ENCODE measurements around the gene NOVA1.

Gene NOVA1

DNA sequence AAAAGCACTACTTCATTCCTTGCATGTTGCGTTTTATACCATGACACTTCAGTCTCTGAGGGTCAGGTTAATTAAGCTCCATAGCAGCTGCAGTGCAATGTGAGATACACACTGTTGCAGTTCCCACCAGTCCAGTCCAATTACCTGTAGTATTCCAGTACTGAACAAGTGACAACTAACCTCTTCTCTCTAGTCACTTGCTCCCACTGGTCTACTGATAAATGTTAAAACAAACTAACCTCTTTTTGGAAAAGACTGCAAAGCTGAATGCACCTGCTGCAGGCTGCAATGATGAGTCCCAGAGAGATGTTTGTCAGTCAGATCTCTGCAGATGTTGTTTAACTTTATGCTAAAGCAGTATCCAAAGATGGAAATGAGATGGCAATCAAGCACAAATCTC is 7.9 kb downstream of the NOVA1 start:
- no peak for DNase-seq

DNA sequence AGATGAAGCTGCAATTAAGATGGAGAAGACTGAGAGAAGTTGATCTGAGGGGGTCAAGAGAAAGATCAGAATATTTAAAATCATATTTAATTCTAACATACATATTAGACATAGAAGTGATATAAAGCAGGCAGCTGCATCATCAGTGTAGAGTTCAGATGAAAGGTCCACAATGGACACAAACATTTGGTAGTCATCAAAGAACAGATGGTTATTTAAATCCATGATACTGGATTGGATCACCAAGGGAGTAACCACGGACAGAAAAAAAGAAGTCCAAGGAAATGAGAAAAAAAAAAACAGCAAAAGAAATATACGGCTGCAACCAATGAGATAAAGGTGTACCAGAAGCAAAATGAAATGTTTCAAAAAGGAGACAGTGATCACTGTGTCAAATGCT is 20.1 kb downstream of the NOVA1 start:
- no peak for DNase-seq

DNA sequence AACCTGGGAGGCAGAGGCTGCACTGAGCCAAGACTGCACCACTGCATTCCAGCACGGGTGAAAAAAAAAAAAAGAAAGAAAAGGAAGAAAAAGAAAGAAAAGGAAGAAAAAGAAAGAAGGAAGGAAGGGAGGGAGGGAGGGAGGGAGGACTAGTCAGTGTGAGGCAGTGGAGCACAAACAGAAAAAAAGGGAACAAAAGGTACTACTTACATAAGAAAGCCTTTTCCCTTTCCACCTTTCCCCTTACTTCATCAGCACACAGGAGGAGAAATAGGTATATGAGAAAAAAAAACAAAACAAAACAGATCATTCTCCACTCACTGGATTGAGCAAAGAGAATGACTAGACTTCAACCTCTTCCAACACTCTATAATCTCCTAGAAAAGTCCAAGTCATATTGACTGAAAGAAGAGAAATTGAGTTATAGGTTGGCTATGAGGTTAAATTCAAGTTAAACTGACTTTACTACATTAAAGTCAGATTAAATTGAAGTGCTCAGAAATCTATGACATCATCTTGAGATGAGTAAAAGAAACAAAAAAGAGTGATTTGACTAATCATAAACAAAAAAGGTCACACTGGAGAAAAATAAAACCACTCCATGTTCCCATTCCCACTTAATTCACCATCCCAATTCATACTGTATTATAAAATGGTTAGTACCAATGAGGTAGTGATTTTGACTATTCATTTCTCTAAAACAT is 43.6 kb downstream of the NOVA1 start:
- no peak for DNase-seq

DNA sequence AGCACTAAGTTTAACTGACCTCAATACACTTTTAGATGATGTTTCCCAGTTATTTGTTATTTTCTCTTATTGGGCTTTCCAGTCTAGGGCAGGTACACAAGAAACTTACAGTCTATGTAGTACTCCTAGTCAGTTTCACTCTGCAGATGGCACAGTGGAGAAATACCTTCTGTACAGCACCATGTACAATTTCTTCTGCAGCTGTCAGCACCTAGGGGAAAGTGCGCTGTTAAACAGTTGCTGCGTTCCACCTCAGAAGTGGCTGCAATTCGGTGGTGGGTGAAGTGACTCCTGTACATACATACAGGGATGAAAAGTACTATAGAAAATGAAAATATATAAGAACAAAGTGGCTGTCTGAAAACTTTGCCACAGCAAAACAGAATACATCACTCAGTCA is 48.3 kb downstream of the NOVA1 start:
- DNase-seq: no peak

DNA sequence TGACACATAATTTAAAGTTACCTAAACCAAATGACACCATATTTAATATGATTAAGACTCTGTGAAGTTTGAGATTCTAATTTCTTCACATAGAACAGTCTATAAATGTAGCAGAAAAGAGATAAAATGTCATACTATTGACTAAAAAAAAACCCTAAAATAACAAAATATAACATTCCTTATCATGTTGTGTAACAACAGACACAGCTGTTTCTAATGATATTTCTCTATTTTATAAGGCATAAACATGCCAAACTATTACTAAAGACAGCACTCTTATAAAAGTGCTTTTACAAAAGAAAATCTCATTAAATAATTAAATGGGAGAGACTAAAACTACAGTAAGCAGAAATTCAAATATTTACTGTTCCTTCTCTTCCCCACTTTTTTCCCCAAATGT is 49.4 kb downstream of the NOVA1 start:
- no peak for DNase-seq

DNA sequence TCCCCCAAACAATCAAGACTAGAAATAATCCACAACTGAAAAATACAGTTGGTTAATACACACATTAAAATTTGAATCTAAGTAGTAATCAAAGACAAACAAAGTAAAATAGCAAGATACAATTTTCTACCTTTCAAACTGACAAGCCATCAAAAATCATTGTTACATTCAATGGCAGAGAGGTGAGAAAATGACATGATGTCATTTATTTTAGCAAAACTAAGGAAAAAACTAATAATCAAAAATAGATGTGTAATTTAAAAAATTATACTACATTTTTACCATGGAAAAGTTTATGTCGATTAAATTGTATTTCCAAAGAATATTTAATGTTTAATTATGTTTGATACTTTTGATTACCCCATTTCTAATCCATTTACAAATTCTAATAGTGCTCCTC is 59.7 kb downstream of the NOVA1 start:
- no peak for DNase-seq

DNA sequence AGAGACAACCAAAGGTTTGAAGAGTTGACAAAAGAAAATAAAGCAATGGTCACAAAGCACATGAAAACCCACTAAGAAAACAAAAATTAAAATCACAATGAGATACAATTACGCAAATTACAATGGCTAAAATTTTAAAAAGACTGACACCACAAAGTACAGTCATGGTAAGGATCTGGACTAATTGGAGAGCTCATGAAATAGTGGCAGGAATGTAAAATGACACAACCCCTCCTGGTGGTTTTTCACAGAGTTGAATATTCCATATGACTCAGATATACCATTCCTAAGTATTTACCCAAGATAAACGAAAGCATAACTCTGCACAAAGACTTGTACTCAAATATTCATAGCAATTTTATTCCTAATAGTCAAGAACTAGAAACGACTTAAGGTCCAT is 65.9 kb downstream of the NOVA1 start:
- DNase-seq: no peak

DNA sequence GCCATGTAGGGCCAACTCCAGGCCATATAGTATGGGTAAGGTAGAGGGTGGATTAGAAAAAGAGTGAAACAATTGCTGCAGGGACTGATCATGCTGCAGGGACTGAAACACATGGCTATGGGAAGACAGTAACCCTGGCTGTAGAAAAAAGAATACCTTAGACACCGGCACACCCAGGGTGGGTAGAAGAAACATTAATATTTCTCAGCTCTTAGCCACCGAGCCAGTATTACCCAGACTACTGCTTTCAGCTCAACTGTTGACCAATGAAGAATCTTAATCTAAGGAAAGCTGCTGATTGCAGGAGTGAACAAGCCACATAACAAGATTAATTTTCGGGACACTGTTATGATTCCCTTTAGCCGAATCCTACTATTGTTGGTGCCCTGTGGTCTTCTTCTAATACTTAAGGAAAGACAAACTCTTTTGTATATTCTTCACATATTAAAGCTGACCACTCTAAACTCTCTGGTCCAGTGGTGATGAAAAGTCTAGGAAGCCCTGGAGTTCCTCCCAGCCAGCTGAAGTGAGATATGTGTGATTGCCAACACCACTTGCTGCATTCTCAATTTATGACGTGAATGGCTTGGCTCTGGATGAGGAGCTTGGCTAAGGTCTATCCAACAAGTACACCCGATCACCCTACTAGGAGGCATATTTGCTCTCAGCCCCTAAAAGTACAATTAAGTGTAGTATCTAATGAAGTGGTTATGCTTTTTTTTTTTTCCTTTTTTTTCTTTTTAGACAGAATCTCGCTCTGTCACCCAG is 69.2 kb downstream of the NOVA1 start:
- no peak for DNase-seq

DNA sequence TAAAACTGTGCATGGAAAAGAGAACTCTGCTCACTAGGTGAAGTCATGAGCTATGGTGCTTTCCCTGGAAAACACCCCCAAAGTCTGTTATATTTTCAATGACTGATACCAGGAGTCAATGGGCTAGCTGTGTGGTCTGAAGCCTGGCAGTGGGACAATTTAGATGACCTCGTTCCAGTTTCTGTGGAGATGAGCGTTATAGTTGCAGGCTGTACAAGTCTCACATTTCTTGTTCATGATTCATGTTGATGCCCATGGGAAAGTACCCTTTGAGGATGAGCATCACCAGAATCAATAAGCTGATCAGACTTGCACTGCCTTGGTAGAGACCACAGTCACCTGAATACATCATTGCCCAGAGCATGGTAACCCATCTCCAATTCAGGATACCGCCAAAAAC is 70.7 kb downstream of the NOVA1 start:
- no peak for DNase-seq

DNA sequence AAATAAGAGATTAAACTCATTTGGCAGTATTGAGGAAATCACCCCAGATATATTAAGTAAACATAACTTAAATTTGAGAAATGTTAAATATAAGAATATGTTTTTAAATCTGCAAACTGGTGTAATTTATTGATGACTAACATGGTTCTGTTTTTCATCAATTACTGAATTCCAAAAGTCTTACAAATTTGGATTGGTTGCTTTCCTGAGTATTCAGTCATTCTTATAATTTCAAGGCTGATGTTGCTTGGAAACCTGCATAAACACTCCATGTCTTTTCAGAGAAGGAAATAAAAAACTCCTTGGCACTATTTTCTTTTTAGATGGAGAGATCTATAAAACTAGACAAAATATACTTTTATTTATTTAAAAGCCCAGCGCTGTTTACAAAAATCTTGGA is 71.7 kb downstream of the NOVA1 start:
- DNase-seq: no peak

DNA sequence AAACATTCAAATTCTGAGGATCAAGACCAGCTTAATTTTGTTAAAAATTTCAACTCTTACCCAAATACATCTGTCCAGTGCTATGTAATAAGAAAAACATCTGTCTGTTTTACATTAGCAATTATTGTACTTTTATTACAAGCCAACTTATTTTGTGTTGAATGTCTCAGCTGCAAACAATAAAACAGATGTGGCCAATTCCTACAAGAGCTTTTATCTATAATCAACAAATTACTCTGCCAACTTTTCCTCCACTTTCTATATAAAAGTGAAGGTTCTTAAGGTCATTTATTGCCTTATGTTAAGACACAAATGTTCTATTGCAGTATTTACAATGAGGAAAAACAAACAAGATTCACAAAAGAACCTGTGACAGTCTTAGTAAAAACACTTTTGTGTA is 72.7 kb downstream of the NOVA1 start:
- DNase-seq: no peak

DNA sequence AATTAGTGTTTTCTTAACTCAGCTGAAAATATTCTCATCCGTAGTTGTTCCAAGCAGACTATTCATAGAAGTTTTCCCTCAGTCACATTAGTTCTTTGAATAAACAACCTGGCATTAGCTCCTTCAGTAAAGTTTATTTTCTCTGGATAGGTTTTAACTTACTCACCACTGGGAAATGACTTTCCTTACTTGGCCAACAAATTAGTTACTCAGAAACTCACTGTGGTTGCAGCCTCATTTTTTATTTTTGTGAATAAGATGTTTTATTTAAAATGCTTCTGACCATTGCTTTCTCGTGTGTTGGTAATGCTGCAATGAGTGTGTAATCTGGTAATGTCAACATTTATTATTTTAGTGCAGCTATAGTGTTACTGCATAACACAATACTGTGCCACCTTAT is 74.9 kb downstream of the NOVA1 start:
- DNase-seq: no peak

DNA sequence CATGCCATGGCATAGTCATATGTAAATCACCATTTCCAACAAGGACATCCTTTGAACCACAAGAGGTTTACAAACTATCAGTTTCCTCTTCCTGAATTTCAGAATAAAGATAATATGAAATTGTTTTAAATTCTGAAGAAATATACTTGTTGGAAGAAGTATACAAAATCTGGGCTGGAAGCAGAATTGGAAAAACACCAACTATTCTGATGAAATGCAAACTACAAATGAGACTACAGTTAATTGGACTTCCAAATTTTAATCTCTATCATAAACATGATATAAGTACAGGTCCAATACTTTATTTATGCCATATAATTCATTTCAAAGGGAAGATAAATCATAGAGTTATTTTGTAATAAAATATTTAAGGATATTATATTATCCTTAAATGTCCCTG is 80.1 kb downstream of the NOVA1 start:
- no peak for DNase-seq

DNA sequence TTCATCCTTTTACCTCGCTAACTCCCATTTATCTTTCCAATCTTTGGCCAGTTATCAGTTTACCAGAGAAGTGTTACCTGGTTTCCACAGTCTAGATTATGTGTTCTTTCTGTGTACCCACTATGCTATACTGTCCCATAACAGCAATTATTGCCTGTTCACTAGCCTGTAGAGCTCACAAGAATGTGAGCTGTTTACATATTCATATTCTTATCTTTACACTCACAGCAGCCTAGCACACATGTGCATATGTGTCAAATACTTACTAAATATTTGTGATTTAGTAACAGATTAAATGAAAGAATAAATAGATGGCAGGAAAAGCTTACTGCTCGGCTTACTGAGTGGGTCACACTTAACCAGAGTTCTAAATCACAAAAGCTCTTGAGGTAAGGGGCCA is 97.8 kb downstream of the NOVA1 start:
- DNase-seq: no peak

DNA sequence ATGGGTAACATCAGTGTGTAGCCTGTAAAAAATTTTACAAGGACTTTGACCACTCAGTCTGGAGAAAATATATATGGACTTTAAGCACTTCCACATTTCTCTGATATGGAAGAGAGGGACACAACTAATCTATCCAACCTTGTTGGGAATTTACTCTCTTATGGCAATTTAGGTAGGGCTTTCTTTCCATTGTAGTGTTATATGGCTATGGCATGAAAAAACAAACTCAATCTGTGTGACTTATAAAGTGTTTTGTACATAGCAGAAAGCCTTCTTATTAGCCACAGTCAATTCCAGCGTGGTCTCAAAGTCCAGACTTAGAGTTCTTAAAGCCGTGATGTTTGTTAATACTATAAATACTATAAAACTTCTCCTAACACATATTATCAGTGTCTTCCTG is 98.3 kb downstream of the NOVA1 start:
- no peak for DNase-seq

DNA sequence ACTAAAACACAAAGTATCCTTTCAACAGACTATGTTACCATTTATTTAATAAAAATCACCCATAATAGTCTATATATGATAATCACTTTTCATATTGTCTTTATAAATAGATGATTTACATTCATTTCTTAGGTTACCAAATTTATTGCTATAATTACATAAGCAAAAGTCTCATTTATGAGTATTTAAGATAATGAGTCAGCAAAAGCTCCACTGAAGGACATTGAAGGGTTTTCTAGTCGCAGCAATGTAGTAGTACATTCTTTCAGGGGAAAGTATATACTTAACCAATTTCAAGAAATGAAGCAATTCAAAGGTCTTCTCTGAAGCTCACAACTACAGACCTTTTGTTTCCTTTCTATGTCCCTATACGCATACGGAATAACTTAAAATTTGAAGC is 110.9 kb downstream of the NOVA1 start:
- no peak for DNase-seq

DNA sequence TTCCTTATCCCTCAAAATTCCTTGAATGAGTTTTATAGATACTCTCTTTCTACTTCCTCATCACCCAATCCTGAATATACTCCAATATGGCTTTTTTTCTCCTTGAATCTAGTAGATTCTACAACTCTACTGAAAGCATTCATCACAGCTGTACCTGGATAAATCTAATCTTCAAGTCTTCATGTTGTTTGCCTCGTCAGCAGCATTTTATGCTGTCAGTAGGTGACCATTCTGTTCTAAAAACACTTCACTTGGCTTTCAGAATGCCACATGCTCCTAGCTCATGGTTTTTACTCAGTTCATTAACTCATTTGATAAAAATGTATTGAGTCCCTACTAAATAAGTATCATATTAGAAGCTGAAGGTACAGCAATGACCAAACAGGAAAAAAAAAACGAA is 113.3 kb downstream of the NOVA1 start:
- no peak for DNase-seq

DNA sequence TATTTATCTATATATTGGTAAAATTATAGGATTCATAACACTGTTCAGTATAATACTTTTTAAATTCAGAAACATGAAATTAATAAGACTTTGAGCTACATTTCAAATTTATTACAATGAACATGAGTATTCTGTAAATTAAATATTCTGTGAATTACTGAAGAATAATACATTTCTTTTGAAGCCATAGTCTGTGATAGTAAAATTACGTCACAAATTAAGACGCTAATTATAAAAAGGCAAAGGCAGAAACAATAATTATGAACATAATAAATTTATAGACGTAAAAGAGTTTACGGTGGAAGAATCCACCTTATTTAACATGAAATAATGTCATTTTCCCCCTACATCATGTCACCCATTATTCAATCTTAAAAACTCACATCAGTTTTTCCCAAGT is 118.9 kb downstream of the NOVA1 start:
- no peak for DNase-seq

DNA sequence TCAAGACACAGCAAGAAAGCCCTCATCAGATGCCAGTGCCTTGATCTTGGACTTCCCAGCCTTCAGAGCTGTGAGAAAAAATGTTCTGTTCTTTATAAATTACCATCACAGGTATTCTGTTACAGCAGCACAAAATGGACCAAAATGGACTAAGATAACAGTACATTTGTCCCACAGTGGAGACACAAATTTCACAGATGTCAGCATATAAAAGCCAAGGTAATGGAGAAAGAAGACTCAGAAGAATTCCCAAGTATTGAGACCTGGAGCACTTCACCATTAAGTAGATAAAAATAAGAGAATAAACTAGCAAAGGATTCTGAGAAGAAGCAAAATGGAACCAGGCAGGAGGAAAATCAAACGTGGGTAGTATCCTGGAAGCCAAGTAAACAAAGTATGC is 131.0 kb downstream of the NOVA1 start:
- no peak for DNase-seq

DNA sequence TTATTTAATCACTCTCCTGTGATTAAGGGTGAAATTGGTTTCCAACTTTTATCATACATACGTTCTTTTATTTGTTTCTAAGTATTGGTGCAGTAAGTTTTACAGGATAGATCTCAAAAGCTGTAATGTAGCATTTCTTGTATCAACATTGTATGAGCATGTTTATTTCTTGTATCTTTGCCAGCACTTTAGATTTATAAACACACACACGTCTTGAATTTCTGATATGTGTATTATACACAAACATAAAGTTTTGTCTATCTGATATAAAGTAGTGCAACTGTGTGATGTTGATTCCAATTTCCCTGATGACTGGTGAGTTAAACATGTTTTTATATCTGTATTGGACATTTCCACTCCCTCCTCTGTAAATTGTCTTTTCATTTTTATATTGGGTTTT is 134.7 kb downstream of the NOVA1 start:
- DNase-seq: no peak

DNA sequence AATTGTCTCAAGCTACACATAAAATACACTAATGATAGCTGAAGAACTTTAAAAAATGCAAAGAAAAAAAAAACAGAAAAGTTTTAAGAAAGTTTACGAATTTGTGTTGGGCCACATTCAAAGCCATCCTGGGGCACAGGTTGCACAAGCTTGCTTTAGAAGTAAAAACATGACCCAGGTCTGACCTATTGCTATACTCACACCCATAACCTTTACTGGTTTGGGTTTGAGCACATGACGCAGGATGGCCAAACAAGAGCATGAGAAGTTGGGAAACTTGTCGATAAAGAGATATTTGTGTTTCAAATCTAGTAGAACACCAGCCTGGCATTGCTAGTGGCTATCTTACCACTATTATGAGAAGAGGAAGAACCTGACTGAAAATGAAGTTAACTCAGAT is 143.7 kb downstream of the NOVA1 start:
- DNase-seq: no peak

DNA sequence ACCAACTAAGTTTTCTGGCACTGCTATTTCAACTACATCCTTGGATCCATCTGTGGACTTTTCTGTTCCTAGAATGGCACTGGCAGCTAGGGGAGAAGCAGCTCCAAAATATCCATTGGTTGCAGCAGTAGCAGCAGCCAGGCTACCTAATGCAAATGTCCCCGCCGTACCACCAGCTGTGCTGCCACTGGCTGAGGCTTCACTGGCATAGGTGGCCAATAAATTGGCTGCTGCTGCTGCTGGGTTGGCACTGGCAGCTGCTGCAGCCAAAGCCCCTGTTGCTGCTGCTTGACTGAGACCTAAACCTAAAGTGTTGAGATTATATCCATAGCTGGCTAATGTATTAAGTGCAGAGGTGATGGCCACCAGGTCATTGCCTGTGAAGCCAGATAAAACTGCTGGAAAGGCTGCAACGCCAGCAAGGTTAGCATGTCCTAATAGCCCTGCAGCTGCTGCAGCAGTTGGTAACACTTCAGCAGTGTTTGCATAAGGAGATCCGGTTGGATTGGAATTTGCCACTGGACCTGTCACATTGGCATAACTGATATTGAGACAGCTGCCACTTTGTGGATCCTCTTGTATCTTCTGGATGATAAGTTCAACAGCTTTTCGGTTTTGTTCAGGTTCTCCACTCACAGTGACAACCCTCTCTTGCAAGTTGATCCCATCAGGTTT is 149.5 kb downstream of the NOVA1 start:
- DNase-seq: peak; percentile 94

DNA sequence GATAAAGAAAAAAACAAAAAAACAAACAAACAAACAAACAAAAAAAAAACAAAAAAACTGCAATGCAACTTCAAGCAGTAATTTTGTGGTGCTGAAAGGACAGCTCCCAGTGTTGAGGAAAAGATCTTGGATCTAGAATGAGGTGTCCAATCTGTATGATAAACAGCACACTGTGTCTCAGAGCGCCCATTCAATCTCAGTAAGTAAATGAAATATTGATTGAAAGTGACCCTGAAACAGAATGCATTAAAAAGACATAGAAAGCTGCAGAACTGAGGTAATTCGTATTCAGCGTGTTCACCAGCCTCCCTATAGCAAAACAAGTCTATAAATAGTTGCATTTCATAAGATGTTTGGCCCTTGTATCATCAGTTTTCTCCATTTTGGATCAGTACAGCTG is 153.0 kb downstream of the NOVA1 start:
- no peak for DNase-seq

DNA sequence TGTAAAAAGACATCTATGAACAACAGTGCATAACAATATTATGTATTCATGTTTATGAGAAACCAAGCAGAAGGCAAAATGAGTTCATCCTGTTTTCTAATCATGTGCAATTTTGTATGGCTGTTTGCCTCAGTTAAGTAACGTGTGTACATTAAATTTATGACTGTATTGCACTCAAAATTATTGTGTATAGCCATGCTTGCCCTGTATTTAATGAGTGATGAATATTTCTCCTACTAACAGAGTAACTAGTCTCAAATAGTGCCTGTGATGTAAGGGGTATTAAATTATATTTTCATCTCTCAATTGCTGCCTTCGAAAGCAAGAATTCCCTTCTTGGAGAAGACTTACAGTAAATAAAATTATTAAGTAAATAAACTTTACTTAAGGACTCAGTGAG is 154.2 kb downstream of the NOVA1 start:
- DNase-seq: no peak
